Type B pancreatic cell (in vitro differentiated cells): ENCODE data around the gene STK32B. TPM values are rescaled to one million over a fixed set of nuclear protein-coding genes. Genes with fewer than 3 reads are reported as not detected.
A peak's percentile ranks its signal among the peaks of the same experiment; 100 is the strongest.

Experiments used
- DNase-seq: peaks from one replicate; pipeline ENCODE4 v3.0.0; 2021; ENCODE audit warnings: mixed read lengths; ENCODE audit not compliant: unreplicated experiment; ENCODE audit errors: extremely low spot score
- H3K27ac Mint-ChIP-seq: 2 replicates; pipeline ENCODE4 v1.8.0; 2021; ENCODE audit warnings: mild to moderate bottlenecking, mixed read lengths
- H3K27me3 Mint-ChIP-seq: 2 replicates; pipeline ENCODE4 v1.8.0; 2021; ENCODE audit warnings: mixed read lengths
- H3K36me3 Mint-ChIP-seq: 2 replicates; pipeline ENCODE4 v1.8.0; 2021; ENCODE audit warnings: mixed read lengths
- H3K4me1 Mint-ChIP-seq: one replicate; pipeline ENCODE4 v1.8.0; 2021; ENCODE audit warnings: mixed read lengths; ENCODE audit not compliant: unreplicated experiment
- H3K4me3 Mint-ChIP-seq: 2 replicates; pipeline ENCODE4 v1.8.0; 2021; ENCODE audit warnings: mild to moderate bottlenecking, mixed read lengths
- H3K9me3 Mint-ChIP-seq: 2 replicates; pipeline ENCODE4 v1.8.0; 2021; ENCODE audit warnings: mixed read lengths
- total RNA-seq: library from RNA; stranded (reverse); gene quantifications from 2 replicates; pipeline ENCODE4 v1.2.1, GENCODE V29; 2021; ENCODE audit warnings: low replicate concordance
- TF ChIP-seq, protein P1 (sequence below): fragments of 200-600 bp; sonication (generic); conservative IDR thresholded peaks from 2 replicates; pipeline ENCODE4 v1.5.0; 2021; ENCODE audit warnings: antibody characterized with exemption, mild to moderate bottlenecking

The STK32B gene
- total RNA-seq, 1 donor from 2014 or later: 3.0 TPM

- H3K27me3 Mint-ChIP-seq: peaks cover 26% of the 10 kb centered on the region
- no peak for DNase-seq
- TF ChIP-seq, protein P1, sequence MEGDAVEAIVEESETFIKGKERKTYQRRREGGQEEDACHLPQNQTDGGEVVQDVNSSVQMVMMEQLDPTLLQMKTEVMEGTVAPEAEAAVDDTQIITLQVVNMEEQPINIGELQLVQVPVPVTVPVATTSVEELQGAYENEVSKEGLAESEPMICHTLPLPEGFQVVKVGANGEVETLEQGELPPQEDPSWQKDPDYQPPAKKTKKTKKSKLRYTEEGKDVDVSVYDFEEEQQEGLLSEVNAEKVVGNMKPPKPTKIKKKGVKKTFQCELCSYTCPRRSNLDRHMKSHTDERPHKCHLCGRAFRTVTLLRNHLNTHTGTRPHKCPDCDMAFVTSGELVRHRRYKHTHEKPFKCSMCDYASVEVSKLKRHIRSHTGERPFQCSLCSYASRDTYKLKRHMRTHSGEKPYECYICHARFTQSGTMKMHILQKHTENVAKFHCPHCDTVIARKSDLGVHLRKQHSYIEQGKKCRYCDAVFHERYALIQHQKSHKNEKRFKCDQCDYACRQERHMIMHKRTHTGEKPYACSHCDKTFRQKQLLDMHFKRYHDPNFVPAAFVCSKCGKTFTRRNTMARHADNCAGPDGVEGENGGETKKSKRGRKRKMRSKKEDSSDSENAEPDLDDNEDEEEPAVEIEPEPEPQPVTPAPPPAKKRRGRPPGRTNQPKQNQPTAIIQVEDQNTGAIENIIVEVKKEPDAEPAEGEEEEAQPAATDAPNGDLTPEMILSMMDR: peak; percentile 76
- H3K4me3 Mint-ChIP-seq: no peak overlapping the region
- no peaks in the 10 kb centered on the region for H3K4me1 Mint-ChIP-seq
- no peak overlapping the region for H3K27ac Mint-ChIP-seq
- H3K9me3 Mint-ChIP-seq: no peaks in the 10 kb centered on the region
- no peaks in the 10 kb centered on the region for H3K36me3 Mint-ChIP-seq
Observed at GRCh38 chr4:5460106-5460801, 409.0 kb downstream of the STK32B start.

DNA sequence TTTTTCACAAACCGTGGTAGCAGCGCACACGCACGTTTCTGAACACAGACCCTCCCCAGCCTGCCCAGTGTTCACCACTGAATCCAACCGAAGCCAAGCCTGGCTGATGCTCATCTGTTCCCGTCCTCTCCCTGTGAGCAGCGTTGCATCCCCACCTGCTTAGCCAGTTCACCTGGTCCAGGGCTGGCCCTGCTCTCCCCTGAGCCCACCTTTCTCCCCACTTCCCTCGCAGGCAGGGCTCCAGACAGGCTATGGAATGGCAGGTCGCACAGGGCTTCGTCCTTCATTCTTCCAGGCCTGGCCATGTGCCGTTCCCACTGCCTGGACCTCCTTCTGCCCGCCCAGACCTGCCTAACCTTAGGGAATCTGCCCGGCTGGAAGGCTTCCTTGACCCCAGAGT, 410.2 kb downstream of the STK32B start:
- H3K27me3 Mint-ChIP-seq: peaks cover 26% of the 10 kb centered on the region

DNA sequence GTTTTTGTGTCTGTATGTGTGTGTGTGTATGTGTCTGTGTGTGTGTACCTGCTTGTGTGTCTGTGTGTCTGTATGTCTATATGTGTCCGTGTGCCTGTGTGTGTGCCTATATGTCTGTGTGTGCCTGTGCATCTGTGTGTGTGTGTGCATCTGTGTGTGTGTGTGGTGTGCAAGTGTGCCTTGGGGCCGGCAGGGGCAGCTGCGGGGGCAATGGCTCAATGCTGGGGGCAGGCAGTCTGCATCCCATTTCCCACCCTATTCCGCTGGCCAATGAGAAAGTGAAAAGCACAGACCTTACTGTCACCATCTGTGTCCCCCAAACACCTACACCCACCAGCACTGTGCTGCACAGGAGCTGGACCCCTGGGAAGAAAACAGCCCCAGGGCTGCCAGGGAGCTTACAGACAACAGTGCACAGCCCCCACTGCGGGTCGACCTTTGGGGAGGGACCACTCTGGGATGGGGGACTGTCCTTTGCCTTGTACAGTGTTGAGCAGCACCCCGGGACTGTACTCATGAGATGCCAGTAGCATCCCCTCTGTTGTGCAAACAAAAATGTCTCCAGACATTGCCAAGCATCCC, 411.1 kb downstream of the STK32B start:
- peaks cover 23% of the 10 kb centered on the region for H3K27me3 Mint-ChIP-seq
- no peaks in the 10 kb centered on the region for H3K9me3 Mint-ChIP-seq
- no peak for DNase-seq
- TF ChIP-seq, protein P1: no peak
- H3K27ac Mint-ChIP-seq: no peak overlapping the region
- no peaks in the 10 kb centered on the region for H3K36me3 Mint-ChIP-seq
- no peak overlapping the region for H3K4me3 Mint-ChIP-seq
- no peaks in the 10 kb centered on the region for H3K4me1 Mint-ChIP-seq

More for the DNA sequence above, 410.2 kb downstream of the STK32B start:
- no peak overlapping the region for H3K27ac Mint-ChIP-seq
- no peaks in the 10 kb centered on the region for H3K4me1 Mint-ChIP-seq
- TF ChIP-seq, protein P1: no peak
- no peak overlapping the region for H3K4me3 Mint-ChIP-seq
- no peak for DNase-seq
- no peaks in the 10 kb centered on the region for H3K36me3 Mint-ChIP-seq
- H3K9me3 Mint-ChIP-seq: no peaks in the 10 kb centered on the region

- Mint-ChIP-seq H3K4me3 (no peak overlapping the region), H3K36me3 (no peaks in the 10 kb centered on the region), H3K27me3 (peaks cover 23% of the 10 kb centered on the region), H3K9me3 (no peaks in the 10 kb centered on the region), H3K27ac (no peak overlapping the region), H3K4me1 (no peaks in the 10 kb centered on the region)
- TF ChIP-seq, protein P1: no peak
- no peak for DNase-seq
Observed at GRCh38 chr4:5462896-5463295, 411.6 kb downstream of the STK32B start.

DNA sequence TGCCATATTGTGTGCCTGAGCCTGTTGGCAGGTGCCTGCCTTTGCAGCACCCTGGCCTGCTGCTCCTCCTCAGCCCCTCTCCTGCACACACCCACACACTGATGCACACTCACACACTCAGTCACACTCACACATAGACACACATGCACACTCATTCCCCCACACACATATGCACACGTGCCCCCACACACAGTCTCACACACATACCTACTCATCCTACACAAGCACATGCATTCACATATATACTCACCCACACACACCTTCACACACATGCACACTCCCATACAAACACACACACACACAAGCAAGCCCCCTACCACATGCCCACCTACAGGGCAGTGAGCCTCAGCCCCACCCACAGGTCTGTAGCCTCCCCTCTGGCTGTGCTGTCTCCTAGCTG, 412.1 kb downstream of the STK32B start:
- no peak for DNase-seq
- TF ChIP-seq, protein P1: no peak
- Mint-ChIP-seq H3K4me3 (no peak overlapping the region), H3K27ac (no peak overlapping the region), H3K9me3 (no peaks in the 10 kb centered on the region), H3K36me3 (no peaks in the 10 kb centered on the region), H3K27me3 (peaks cover 23% of the 10 kb centered on the region), H3K4me1 (no peaks in the 10 kb centered on the region)
